ENCODE data around the gene WDFY4.

- TF ChIP-seq POLR2AphosphoS2 (IDR thresholded peaks at IDR 0.05; ENCODE audit: low read length) (no peak), HNRNPL (IDR thresholded peaks at IDR 0.05; ENCODE audit: low read depth, low read length) (no peak), CTCF (IDR thresholded peaks at IDR 0.05 in 2 of 3, conservative IDR thresholded peaks at IDR 0.05 in 1 of 3; ENCODE audit: insufficient read depth in 2 of 3, low read depth in 1 of 3, low read length in 3 of 3) (no peak), SETDB1 (IDR thresholded peaks at IDR 0.05; ENCODE audit: low read length) (no peak), POLR2A (conservative IDR thresholded peaks at IDR 0.05) (no peak), ZNF507 (tag; conservative IDR thresholded peaks at IDR 0.05) (no peak), SMARCA4 (IDR thresholded peaks at IDR 0.05) (no peak), KAT2B (IDR thresholded peaks at IDR 0.05; ENCODE audit: low read depth, low read length) (no peak), CBX8 (IDR thresholded peaks at IDR 0.05; ENCODE audit: borderline replicate concordance, extremely low read depth, low read depth, low read length, poor library complexity, severe bottlenecking) (no peak), ZNF589 (CRISPR knock-in tag; IDR thresholded peaks at IDR 0.05; ENCODE audit: low read depth) (no peak)
- TF ChIP-seq, protein P1, sequence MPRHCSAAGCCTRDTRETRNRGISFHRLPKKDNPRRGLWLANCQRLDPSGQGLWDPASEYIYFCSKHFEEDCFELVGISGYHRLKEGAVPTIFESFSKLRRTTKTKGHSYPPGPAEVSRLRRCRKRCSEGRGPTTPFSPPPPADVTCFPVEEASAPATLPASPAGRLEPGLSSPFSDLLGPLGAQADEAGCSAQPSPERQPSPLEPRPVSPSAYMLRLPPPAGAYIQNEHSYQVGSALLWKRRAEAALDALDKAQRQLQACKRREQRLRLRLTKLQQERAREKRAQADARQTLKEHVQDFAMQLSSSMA (CRISPR knock-in tag; IDR thresholded peaks at IDR 0.05) = no peak
Observed at GRCh38 chr10:48799341-48800006, 114.8 kb downstream of the WDFY4 start.
